ENCODE data around the gene GCDH. TPM values are rescaled to one million over a fixed set of nuclear protein-coding genes. Genes with fewer than 3 reads are reported as not detected.

GCDH gene
- total RNA-seq, 1 experiment from 2014 or later, result 15.6 TPM

DNA sequence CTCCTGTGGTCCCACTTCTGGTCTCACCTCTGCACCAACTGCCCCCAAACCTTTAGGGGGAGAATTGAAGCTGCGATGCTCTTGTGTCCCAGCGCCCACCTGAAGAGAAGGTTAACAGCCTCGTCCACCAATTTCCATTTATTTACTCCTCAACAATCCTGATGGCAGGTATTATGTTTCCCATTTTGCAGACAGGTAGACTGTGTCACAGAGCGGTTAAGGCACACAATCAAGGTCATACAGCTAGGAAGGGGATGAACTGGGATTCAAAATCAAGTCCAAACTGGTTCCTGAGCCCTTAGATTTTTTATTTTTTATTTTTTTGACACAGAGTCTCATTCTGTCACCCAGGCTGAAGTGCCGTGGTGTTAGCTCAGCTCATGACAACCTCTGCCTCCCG is 15.9 kb upstream of the GCDH start:
- no TSS peak for BruUV-seq (replicated peaks)
- in situ Hi-C loops (cut with HindIII; ENCODE audit: low pct_unique_long_range_greater_than_20kb, low sequenced_read_pairs), result no loop called here
- ChIA-PET CTCF (no interaction called here), POLR2A (no interaction called here)
- DNase-seq (ENCODE audit: low read depth, low spot score), result no peak
- ATAC-seq, result no peak
- Histone ChIP-seq H3K4me3 (ENCODE audit: low read depth in 2 of 2, low read length in 2 of 2) (no peak overlapping the region), H3K27ac (ENCODE audit: low read length) (no peak overlapping the region), H3K27me3 (ENCODE audit: control insufficient read depth, insufficient read depth, low read length) (no peaks in the 10 kb centered on the region), H3K4me1 (ENCODE audit: control insufficient read depth, insufficient read depth, low read length) (no peaks in the 10 kb centered on the region), H3K9me3 (ENCODE audit: control insufficient read depth, insufficient read depth, low read depth, low read length) (no peaks in the 10 kb centered on the region), H3K36me3 (ENCODE audit: control insufficient read depth, insufficient read depth, low read length) (no peaks in the 10 kb centered on the region)
- TF ChIP-seq, protein P1, sequence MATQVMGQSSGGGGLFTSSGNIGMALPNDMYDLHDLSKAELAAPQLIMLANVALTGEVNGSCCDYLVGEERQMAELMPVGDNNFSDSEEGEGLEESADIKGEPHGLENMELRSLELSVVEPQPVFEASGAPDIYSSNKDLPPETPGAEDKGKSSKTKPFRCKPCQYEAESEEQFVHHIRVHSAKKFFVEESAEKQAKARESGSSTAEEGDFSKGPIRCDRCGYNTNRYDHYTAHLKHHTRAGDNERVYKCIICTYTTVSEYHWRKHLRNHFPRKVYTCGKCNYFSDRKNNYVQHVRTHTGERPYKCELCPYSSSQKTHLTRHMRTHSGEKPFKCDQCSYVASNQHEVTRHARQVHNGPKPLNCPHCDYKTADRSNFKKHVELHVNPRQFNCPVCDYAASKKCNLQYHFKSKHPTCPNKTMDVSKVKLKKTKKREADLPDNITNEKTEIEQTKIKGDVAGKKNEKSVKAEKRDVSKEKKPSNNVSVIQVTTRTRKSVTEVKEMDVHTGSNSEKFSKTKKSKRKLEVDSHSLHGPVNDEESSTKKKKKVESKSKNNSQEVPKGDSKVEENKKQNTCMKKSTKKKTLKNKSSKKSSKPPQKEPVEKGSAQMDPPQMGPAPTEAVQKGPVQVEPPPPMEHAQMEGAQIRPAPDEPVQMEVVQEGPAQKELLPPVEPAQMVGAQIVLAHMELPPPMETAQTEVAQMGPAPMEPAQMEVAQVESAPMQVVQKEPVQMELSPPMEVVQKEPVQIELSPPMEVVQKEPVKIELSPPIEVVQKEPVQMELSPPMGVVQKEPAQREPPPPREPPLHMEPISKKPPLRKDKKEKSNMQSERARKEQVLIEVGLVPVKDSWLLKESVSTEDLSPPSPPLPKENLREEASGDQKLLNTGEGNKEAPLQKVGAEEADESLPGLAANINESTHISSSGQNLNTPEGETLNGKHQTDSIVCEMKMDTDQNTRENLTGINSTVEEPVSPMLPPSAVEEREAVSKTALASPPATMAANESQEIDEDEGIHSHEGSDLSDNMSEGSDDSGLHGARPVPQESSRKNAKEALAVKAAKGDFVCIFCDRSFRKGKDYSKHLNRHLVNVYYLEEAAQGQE (IDR thresholded peaks at IDR 0.05; ENCODE audit: insufficient read depth in 1 of 2, low read depth in 2 of 2, low read length in 1 of 2), result no peak
- TF ChIP-seq TCF7L2 (IDR thresholded peaks at IDR 0.05; ENCODE audit: low read depth, low read length), result no peak
- TF ChIP-seq, protein P2, sequence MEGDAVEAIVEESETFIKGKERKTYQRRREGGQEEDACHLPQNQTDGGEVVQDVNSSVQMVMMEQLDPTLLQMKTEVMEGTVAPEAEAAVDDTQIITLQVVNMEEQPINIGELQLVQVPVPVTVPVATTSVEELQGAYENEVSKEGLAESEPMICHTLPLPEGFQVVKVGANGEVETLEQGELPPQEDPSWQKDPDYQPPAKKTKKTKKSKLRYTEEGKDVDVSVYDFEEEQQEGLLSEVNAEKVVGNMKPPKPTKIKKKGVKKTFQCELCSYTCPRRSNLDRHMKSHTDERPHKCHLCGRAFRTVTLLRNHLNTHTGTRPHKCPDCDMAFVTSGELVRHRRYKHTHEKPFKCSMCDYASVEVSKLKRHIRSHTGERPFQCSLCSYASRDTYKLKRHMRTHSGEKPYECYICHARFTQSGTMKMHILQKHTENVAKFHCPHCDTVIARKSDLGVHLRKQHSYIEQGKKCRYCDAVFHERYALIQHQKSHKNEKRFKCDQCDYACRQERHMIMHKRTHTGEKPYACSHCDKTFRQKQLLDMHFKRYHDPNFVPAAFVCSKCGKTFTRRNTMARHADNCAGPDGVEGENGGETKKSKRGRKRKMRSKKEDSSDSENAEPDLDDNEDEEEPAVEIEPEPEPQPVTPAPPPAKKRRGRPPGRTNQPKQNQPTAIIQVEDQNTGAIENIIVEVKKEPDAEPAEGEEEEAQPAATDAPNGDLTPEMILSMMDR (IDR thresholded peaks at IDR 0.05), result no peak
- TF ChIP-seq POLR2AphosphoS5 (IDR thresholded peaks at IDR 0.05; ENCODE audit: low read depth, low read length), result no peak
- intact Hi-C loops (cut with micrococcal nuclease; ENCODE audit: unreplicated experiment), result no loop called here

DNA sequence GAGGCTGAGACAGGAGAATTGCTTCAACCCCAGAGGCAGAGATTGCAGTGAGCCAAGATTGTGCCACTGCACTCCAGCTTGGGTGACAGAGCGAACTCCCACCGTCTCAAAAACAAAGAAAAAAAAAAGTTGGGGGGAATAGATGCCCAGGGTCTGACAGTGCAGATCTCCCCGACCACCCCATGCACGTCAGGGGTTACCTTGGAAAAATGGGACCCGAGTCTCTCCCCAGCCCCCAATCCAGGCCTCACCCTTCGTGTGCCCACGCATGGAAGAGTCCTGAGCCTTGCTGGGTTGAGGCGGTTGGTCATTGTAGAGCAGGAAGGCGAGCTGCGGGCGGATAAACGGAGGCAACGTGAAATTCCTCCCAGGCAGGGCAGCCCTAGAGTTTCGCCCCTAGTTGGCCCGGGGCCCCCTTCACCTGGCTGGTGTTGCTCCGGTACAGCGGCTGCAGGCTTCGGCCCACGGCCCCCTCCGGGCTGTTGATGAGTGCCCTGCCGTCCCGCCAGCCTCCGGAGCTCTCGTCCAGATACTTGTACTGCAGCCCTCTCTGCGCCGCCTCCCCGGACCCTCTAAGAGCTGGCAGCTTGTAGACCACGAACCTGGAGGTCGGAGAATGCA is 10.3 kb upstream of the GCDH start:
- TF ChIP-seq, protein P1 (IDR thresholded peaks at IDR 0.05; ENCODE audit: insufficient read depth in 1 of 2, low read depth in 2 of 2, low read length in 1 of 2), result no peak
- TF ChIP-seq TCF7L2 (IDR thresholded peaks at IDR 0.05; ENCODE audit: low read depth, low read length) (no peak), SIN3A (IDR thresholded peaks at IDR 0.05; ENCODE audit: borderline replicate concordance, insufficient read depth, low read depth, low read length) (0 out of 2 replicates have a peak, but pooled peaks have one; percentile 16)
- in situ Hi-C loops (cut with HindIII; ENCODE audit: low pct_unique_long_range_greater_than_20kb, low sequenced_read_pairs) (no loop called here), intact Hi-C loops (cut with micrococcal nuclease; ENCODE audit: unreplicated experiment) (no loop called here)
- H3K27ac ChIP-seq (ENCODE audit: low read length), result peak overlapping the region; percentile 67
- ATAC-seq, result peak; percentile 65
- no peaks in the 10 kb centered on the region for H3K36me3 ChIP-seq (ENCODE audit: control insufficient read depth, insufficient read depth, low read length)
- no peak for DNase-seq (ENCODE audit: low read depth, low spot score)
- ChIA-PET POLR2A (interaction anchor here (0.7 kb wide), 1 partner anchor 79 kb away, joined by 3 read pairs; no protein-coding TSS in a partner anchor), CTCF (no interaction called here)
- no peaks in the 10 kb centered on the region for H3K27me3 ChIP-seq (ENCODE audit: control insufficient read depth, insufficient read depth, low read length)
- TSS peak; percentile 94 for BruUV-seq (replicated peaks)
- H3K4me1 ChIP-seq (ENCODE audit: control insufficient read depth, insufficient read depth, low read length), result no peaks in the 10 kb centered on the region
- H3K4me3 ChIP-seq (ENCODE audit: low read depth in 2 of 2, low read length in 2 of 2), result peak overlapping the region; percentile 67 to 81
- H3K9me3 ChIP-seq (ENCODE audit: control insufficient read depth, insufficient read depth, low read depth, low read length), result no peaks in the 10 kb centered on the region; the same call in 1 of the 2 replicates

Measured in Panc1 (cell line).